IPS DF 6.9 (cell line): ENCODE data around the gene SERPINB2.

Experiments
- DNase-seq: peaks from one replicate; pipeline ENCODE4 v3.0.0-alpha.2; 2013; ENCODE audit warnings: low read depth, low spot score
- H3K27ac ChIP-seq: one replicate; pipeline ENCODE4 v1.5.1; 2013; ENCODE audit warnings: low read length, control low read depth
- H3K27me3 ChIP-seq: 2 replicates; pipeline ENCODE4 v1.6.1; 2013; ENCODE audit warnings: mild to moderate bottlenecking, low read length; ENCODE audit not compliant: control insufficient read depth, insufficient read depth
- H3K36me3 ChIP-seq: 2 replicates; pipeline ENCODE4 v1.6.1; 2013; ENCODE audit warnings: low read length; ENCODE audit not compliant: control insufficient read depth, insufficient read depth
- H3K4me1 ChIP-seq: 2 replicates; pipeline ENCODE4 v1.6.1; 2013; ENCODE audit warnings: low read length; ENCODE audit not compliant: control insufficient read depth, insufficient read depth
- H3K4me3 ChIP-seq: 2 replicates; pipeline ENCODE4 v1.5.1; 2013; ENCODE audit warnings: mild to moderate bottlenecking, low read length
- H3K9me3 ChIP-seq: 2 replicates; pipeline ENCODE4 v1.6.1; 2013; ENCODE audit warnings: low read length, inconsistent platforms; ENCODE audit not compliant: control insufficient read depth, insufficient read depth
- WGBS: extraction: QIAGEN DNeasy Blood & Tissue Kit; methylation state at CpG from one replicate; pipeline ENCODE4 v1.1.7; 2013; ENCODE audit warnings: mixed read lengths, missing lambda C conversion rate; ENCODE audit not compliant: insufficient read length, insufficient coverage; 5-methylcytosine and 5-hydroxymethylcytosine counted together

Gene SERPINB2

GRCh38 chr18:63887424-63887823, at the start of gene SERPINB2:
TSS of gene SERPINB2 (plus strand) at chr18:63887705. CDS start at chr18:63891445, 3,740 bp downstream.
- no peak for DNase-seq
- Histone ChIP-seq H3K36me3 (no peaks in the 10 kb centered on the region), H3K27me3 (no peaks in the 10 kb centered on the region), H3K9me3 (no peaks in the 10 kb centered on the region), H3K4me1 (no peaks in the 10 kb centered on the region), H3K27ac (no peak within 1 kb of the TSS), H3K4me3 (no peak within 1 kb of the TSS)
- WGBS, result no CpG with 5 or more reads among the region's 1 CpG

GRCh38 chr18:63843008-63843407, 44.5 kb upstream of the SERPINB2 start:
- no peaks in the 10 kb centered on the region; the same call in 1 of the 2 replicates for H3K4me1 ChIP-seq
- no peaks in the 10 kb centered on the region for H3K9me3 ChIP-seq
- no peak overlapping the region for H3K27ac ChIP-seq
- no peak for DNase-seq
- no peaks in the 10 kb centered on the region for H3K27me3 ChIP-seq
- H3K4me3 ChIP-seq, result no peak overlapping the region
- no peaks in the 10 kb centered on the region for H3K36me3 ChIP-seq
- WGBS, result no CpG with 5 or more reads among the region's 7 CpGs

GRCh38 chr18:63844254-63844653, 43.3 kb upstream of the SERPINB2 start:
- H3K4me1 ChIP-seq, result no peaks in the 10 kb centered on the region; the same call in 1 of the 2 replicates
- H3K27ac ChIP-seq, result no peak overlapping the region
- no peaks in the 10 kb centered on the region for H3K9me3 ChIP-seq
- no peaks in the 10 kb centered on the region for H3K36me3 ChIP-seq
- DNase-seq, result peak; percentile 20
- no peak overlapping the region for H3K4me3 ChIP-seq
- H3K27me3 ChIP-seq, result no peaks in the 10 kb centered on the region; the same call in 1 of the 2 replicates
- WGBS, result no CpG with 5 or more reads among the region's 3 CpGs

GRCh38 chr18:63848159-63848558, 39.3 kb upstream of the SERPINB2 start:
- Histone ChIP-seq H3K4me1 (no peaks in the 10 kb centered on the region; the same call in 1 of the 2 replicates), H3K4me3 (no peak overlapping the region), H3K27ac (no peak overlapping the region), H3K27me3 (no peaks in the 10 kb centered on the region; the same call in 1 of the 2 replicates), H3K9me3 (no peaks in the 10 kb centered on the region), H3K36me3 (no peaks in the 10 kb centered on the region)
- DNase-seq, result peak; percentile 37
- WGBS, result no CpG with 5 or more reads among the region's 2 CpGs

- no peaks in the 10 kb centered on the region; the same call in 1 of the 2 replicates for H3K27me3 ChIP-seq
- H3K9me3 ChIP-seq, result no peaks in the 10 kb centered on the region
- H3K4me3 ChIP-seq, result no peak overlapping the region
- no peaks in the 10 kb centered on the region for H3K36me3 ChIP-seq
- no peak overlapping the region for H3K27ac ChIP-seq
- WGBS, result no CpG with 5 or more reads among the region's 4 CpGs
- DNase-seq, result peak; percentile 11
- H3K4me1 ChIP-seq, result no peaks in the 10 kb centered on the region
These were observed 37.5 kb upstream of the SERPINB2 start for GRCh38 chr18:63850020-63850419.

- Histone ChIP-seq H3K9me3 (no peaks in the 10 kb centered on the region), H3K27ac (no peak overlapping the region), H3K27me3 (no peaks in the 10 kb centered on the region; the same call in 1 of the 2 replicates), H3K4me1 (no peaks in the 10 kb centered on the region), H3K36me3 (no peaks in the 10 kb centered on the region), H3K4me3 (no peak overlapping the region)
- no CpG with 5 or more reads among the region's 2 CpGs for WGBS
- DNase-seq, result no peak
These were observed 36.9 kb upstream of the SERPINB2 start for GRCh38 chr18:63850636-63851035.

GRCh38 chr18:63858456-63858855, 29.0 kb upstream of the SERPINB2 start:
- Histone ChIP-seq H3K9me3 (no peaks in the 10 kb centered on the region), H3K4me1 (no peaks in the 10 kb centered on the region), H3K36me3 (no peaks in the 10 kb centered on the region), H3K4me3 (no peak overlapping the region), H3K27ac (no peak overlapping the region), H3K27me3 (no peaks in the 10 kb centered on the region)
- no peak for DNase-seq
- no CpG with 5 or more reads among the region's 1 CpG for WGBS

GRCh38 chr18:63859781-63860475, 27.6 kb upstream of the SERPINB2 start:
- no CpG with 5 or more reads among the region's 2 CpGs for WGBS
- H3K27me3 ChIP-seq, result no peaks in the 10 kb centered on the region
- no peaks in the 10 kb centered on the region for H3K4me1 ChIP-seq
- DNase-seq, result no peak
- H3K4me3 ChIP-seq, result no peak overlapping the region
- no peak overlapping the region for H3K27ac ChIP-seq
- H3K9me3 ChIP-seq, result no peaks in the 10 kb centered on the region
- no peaks in the 10 kb centered on the region for H3K36me3 ChIP-seq

GRCh38 chr18:63860531-63860930, 27.0 kb upstream of the SERPINB2 start:
- no peaks in the 10 kb centered on the region for H3K27me3 ChIP-seq
- no CpG with 5 or more reads among the region's 2 CpGs for WGBS
- H3K27ac ChIP-seq, result no peak overlapping the region
- no peak overlapping the region for H3K4me3 ChIP-seq
- no peaks in the 10 kb centered on the region for H3K36me3 ChIP-seq
- no peak for DNase-seq
- no peaks in the 10 kb centered on the region for H3K4me1 ChIP-seq
- H3K9me3 ChIP-seq, result no peaks in the 10 kb centered on the region

GRCh38 chr18:63867368-63868125, 20.0 kb upstream of the SERPINB2 start:
- H3K27ac ChIP-seq, result no peak overlapping the region
- H3K9me3 ChIP-seq, result no peaks in the 10 kb centered on the region
- no peak overlapping the region for H3K4me3 ChIP-seq
- no peaks in the 10 kb centered on the region for H3K36me3 ChIP-seq
- no CpG with 5 or more reads among the region's 3 CpGs for WGBS
- no peaks in the 10 kb centered on the region for H3K27me3 ChIP-seq
- no peak for DNase-seq
- no peaks in the 10 kb centered on the region for H3K4me1 ChIP-seq
